Fibroblast of the conjunctiva (primary cell): Measurements from ENCODE around the gene MMP7.

Experiments
- DNase-seq: peaks from one replicate; pipeline ENCODE4 v3.0.0-alpha.2; 2010; ENCODE audit warnings: low read depth

MMP7 gene

GRCh38 chr11:102495161-102496042, 35.1 kb downstream of the MMP7 start:
- DNase-seq = peak; percentile 90

DNA sequence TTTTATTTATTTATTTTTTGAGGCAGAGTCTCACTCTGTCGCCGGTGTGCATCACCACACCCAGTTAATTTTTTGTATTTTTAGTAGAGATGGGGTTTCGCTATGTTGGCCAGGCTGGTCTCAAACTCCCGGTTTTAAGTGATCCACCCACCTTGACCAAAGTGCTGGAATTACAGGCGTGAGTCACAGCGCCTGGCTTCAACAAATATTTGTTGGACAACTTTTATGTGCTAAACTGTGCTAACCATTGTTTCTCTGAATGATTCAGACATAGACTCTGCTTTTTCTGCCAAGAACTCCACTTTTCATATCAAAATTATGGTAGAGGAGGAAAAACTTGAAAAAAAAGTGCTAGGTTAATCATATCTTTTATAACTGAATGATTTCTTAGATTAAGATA, 36.3 kb downstream of the MMP7 start:
- no peak for DNase-seq

DNA sequence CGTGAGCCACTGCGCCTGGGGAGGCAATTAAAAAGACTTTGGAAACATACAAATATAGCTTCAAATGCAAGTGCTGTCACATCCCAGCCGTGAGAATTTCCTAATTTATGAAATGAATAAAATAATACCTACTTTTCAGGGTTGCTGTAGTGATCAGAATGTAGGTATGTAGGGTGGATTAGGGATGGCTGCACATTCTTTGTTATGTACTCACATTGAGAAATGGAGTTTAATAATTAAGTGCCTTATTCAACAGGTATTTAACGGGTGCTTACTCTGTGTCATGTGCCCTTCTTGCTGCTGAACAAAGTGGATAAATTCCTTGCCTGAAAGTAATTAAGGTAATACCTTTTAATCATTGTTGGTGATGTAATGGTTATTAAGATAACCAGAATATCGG, 37.0 kb downstream of the MMP7 start:
- no peak for DNase-seq

DNA sequence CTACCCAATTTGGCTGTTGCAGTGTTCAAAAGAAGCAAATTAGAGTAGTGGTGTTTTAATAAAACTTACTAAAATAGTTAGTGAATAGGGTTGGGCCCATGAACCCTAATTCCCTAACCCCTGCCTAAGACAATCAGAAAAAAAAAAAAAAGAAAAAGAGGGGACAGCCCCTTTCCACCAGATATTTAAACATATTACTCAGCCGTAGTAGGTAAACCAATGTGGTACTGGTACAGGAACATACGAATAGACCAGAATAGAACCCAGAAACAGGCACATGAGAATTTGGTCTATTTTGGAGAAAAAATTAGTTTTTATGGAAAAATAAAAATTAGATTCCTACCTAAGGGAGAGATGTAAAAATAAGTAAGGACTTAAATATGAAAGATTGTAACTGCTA, 38.6 kb downstream of the MMP7 start:
- DNase-seq = no peak

DNA sequence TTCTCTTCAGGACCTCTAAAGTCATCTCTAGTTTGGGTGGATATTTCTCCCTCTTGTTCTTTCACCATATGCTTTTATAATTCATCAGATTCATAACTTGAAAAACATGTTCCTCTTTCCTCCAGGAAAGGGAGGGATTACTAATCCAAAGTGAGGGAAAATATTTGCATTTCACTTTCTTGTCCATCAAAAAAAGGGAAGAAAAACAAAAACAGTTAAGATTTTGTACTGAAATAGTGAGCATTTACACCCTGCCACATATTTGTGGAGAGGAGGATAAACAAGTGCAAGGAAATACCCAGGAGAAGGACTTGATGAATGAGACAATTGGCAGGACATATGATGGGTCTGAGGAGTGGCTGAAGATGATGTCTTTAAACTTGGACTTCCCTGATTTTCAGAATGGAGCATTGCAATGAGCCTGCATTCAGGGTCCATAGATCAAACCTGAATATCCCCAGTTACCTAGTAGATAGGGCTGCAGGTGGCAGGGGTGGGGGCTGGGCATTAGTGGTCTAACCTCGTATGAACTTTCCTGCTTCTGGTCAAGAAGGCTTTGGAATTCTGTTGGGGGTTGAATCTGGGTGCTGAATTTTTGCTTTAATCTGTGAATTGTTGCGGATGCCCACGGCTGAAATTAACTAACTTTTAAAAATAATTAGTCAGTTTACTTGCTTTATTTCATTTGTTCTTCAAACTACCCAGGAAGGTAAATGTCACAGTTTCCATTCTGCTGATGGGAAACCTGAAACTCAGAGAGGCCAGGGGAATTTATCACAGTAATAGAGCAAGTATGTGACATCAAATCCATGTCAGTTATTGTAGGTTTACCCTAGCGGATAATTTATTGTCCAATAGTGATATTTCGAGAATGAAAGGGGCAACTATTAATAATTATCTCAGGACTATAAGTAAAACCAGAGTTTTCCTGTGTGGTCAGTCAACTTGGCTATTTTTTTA, 41.1 kb downstream of the MMP7 start:
- no peak for DNase-seq

- no peak for DNase-seq
These were observed 42.3 kb downstream of the MMP7 start for GRCh38 chr11:102488208-102488607.

GRCh38 chr11:102487214-102487613, 43.3 kb downstream of the MMP7 start:
- no peak for DNase-seq

- DNase-seq = no peak
These were observed 44.0 kb downstream of the MMP7 start for GRCh38 chr11:102486584-102486983.

DNA sequence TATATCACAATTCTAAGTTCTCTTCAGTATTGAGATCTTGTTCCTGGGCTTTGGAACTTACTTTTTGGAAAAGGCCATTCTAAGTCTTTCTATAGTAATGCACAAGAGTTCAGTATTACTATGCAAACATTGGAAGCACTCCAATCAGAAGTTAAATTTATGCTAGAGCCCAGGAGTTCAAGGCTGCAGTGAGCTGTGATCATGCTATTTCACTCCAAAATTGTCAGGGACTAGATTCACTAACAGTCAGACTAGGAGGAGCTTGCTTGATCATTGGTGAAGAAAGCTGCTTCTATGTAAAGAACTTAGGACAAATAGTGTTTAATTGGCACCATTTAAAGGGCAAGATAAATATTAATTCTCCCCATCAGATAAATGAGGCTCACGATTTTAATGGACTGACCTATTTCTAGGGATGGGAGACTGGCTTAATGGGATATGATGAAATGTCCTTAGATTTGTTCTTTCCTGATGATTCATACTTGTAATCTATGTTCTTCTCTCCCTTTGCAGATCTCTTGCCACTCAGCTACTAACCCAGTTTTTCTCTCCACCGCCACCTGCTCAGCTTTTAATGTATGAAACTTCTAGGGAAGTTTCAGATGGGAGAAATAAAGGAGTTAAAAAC, 45.3 kb downstream of the MMP7 start:
- DNase-seq = no peak

DNA sequence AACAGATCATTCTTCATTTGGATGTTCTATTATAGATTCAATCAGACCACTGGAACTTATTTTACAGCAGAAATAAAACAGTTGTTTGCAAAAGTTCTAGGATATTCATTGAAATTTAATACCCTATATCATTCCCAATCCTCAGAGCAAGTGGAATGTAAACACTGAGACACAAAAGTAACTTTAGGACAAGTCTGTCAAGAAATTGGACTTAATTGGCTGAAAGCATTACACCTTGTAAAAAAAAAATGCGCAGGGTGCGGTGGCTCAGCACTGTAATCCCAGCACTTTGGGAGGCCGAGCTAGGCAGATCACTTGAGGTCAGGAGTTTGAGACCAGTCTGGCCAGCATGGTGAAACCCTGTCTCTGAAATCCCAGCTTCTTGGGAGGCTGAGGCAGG, 48.1 kb downstream of the MMP7 start:
- no peak for DNase-seq

GRCh38 chr11:102479733-102480132, 50.8 kb downstream of the MMP7 start:
- DNase-seq = no peak

DNA sequence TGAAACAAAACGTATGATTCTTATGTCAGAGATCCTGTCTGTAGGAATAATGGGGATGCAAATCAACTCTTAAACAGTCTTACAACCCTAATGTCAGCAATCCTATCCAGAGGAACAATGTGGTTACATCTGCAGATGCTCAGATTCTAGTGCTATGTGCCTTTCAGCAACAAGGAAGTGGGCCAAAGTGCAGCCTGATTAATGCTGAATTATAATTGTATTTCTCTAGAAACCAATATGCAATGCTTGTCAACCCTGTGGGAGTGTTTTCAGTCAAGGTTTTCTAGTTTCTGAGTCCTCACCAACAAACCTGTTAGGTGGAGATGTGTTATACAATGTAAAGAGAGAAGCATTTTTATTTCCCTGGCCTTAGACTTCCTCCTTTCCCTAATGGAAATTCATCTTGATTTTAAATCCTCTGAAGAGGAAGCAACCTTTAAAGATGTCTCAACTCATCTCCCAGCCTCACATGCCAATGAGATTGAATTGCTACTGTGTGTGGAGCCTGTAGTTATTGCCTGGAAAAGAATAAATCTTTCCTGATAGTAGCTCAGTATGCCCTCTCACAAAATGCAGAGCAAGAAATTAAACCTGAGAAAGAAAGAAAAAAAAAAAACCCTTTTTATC, 51.8 kb downstream of the MMP7 start:
- DNase-seq = no peak

GRCh38 chr11:102476812-102477211, 53.7 kb downstream of the MMP7 start:
- no peak for DNase-seq

DNA sequence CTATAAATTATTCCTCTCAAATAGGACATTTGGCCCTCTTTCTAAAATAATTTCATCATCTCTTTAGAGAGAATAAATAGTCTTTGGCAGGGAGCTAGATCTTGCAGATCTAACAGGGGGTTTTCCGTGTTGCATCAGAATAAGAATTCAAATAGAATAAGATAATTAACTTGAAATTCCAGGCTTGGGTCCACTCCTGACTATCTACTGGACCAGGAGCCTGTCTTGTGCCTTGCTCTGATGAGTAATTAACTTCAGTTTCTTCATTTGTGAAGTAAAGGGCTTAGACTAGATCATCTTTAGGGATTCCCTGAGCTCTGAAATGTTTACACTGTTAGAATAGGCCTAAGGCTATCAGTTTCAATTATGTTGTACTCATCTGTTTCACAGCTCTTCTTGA, 54.5 kb downstream of the MMP7 start:
- no peak for DNase-seq

DNA sequence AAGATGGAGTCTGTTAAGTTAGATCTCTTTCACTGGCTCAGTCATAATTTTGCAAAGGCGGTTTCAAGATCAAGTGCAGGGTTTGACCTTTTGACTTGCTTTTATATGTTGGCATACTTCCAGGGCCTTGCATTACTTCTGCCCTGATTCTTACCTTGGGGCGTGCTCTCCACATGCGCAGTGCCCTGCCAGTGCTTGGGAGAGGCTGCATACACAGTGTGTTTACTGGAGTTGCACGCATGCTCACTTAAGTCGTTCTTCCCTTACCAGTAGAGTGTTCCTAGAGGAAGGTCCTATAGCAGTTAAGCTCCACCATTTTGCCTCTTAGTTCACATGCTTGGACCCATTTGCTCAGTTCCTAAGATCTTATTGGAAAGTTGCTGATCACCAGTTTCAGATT, 57.0 kb downstream of the MMP7 start:
- no peak for DNase-seq

GRCh38 chr11:102472127-102472526, 58.4 kb downstream of the MMP7 start:
- DNase-seq = no peak

GRCh38 chr11:102471474-102471873, 59.1 kb downstream of the MMP7 start:
- DNase-seq = no peak
